ENCODE measurements around the gene THAP8.
"Not testable (repeated sequence)": the region's sequence is repeated elsewhere in the genome, so short reads cannot be mapped to it uniquely, and the experiment has no call there.

The THAP8 gene

GRCh38 chr19:36067681-36068080, 13.6 kb upstream of the THAP8 start:
- DNase-seq, result no peak

GRCh38 chr19:36064826-36065225, 10.7 kb upstream of the THAP8 start:
- no peak for DNase-seq

- no peak for DNase-seq
Measured at GRCh38 chr19:36061367-36061766, 7.3 kb upstream of the THAP8 start.

- peak; percentile 37 for DNase-seq
Measured at GRCh38 chr19:36060430-36060829, 6.3 kb upstream of the THAP8 start.

- no peak for DNase-seq
Measured at GRCh38 chr19:36059180-36059910, 5.3 kb upstream of the THAP8 start.

GRCh38 chr19:36058481-36059179, 4.5 kb upstream of the THAP8 start:
- DNase-seq, result no peak

- DNase-seq, result no peak
Measured at GRCh38 chr19:36054733-36055686, 925 bp upstream of the THAP8 start, which contains the start of gene WDR62. Gene WDR62 (plus strand): TSS chr19:36054897. CDS start chr19:36054972, 75 bp downstream.

- DNase-seq, result no peak
Measured at GRCh38 chr19:36051637-36052036, 2.4 kb downstream of the THAP8 start.

- DNase-seq, result no peak
Measured at GRCh38 chr19:36051236-36051635, 2.8 kb downstream of the THAP8 start.

- no peak for DNase-seq
Measured at GRCh38 chr19:36049080-36049698, 4.9 kb downstream of the THAP8 start.

- no peak for DNase-seq
Measured at GRCh38 chr19:36047835-36048234, 6.2 kb downstream of the THAP8 start.

- no peak for DNase-seq
Measured at GRCh38 chr19:36046443-36047050, 7.5 kb downstream of the THAP8 start.

GRCh38 chr19:36043952-36044351, 10.1 kb downstream of the THAP8 start:
- DNase-seq, result no peak

GRCh38 chr19:36041831-36042230, 12.3 kb downstream of the THAP8 start:
- peak; percentile 84 for DNase-seq

GRCh38 chr19:36041092-36041491, 13.0 kb downstream of the THAP8 start:
- not testable (repeated sequence) for DNase-seq

- no peak for DNase-seq
Measured at GRCh38 chr19:36040495-36040894, 13.6 kb downstream of the THAP8 start.

- peak; percentile 15 for DNase-seq
Measured at GRCh38 chr19:36032251-36033104, 21.6 kb downstream of the THAP8 start, which contains the start of gene CLIP3. Gene CLIP3 (minus strand): TSS chr19:36032873. CDS start chr19:36032357, 516 bp downstream.

GRCh38 chr19:36031308-36031707, 22.8 kb downstream of the THAP8 start:
- no peak for DNase-seq

- peak; percentile 32 for DNase-seq
Measured at GRCh38 chr19:36030264-36031148, 23.6 kb downstream of the THAP8 start.

All from kidney glomerular epithelial cell (primary cell).